Vagina (tissue), 2 donors: ENCODE measurements around the gene CCDC12. TPM values are rescaled to one million over a fixed set of nuclear protein-coding genes. Genes with fewer than 3 reads are reported as not detected.

Source experiments
- DNase-seq, 2 donors: peaks; one replicate each; pipeline ENCODE4 v3.0.0-alpha.2; 2017; ENCODE audit errors: extremely low spot score in 2 of 2
- H3K27ac ChIP-seq: fragments of 200-600 bp; sonication (generic); one replicate; pipeline ENCODE4 v1.5.1; 2019
- H3K27me3 ChIP-seq: fragments of 200-600 bp; sonication (generic); one replicate; pipeline ENCODE4 v1.5.1; 2019
- H3K36me3 ChIP-seq, 2 donors: fragments of 200-600 bp; sonication (generic); one replicate each; pipeline ENCODE4 v1.5.1; 2017 to 2019
- H3K4me1 ChIP-seq: fragments of 200-600 bp; sonication (generic); one replicate; pipeline ENCODE4 v1.5.1; 2019
- H3K4me3 ChIP-seq, 2 donors: fragments of 200-600 bp; sonication (generic); 1 replicate in 1 of 2; 2 replicates in 1 of 2; pipeline ENCODE4 v1.5.1; 2016 to 2019
- H3K9me3 ChIP-seq: fragments of 200-600 bp; sonication (generic); one replicate; pipeline ENCODE4 v1.5.1; 2019
- POLR2A ChIP-seq, 2 donors: fragments of 450-650 bp; IDR thresholded peaks; one replicate each; pipeline ENCODE4 v1.6.1; 2017; ENCODE audit warnings: antibody characterized with exemption in 2 of 2, mild to moderate bottlenecking in 2 of 2, moderate library complexity in 2 of 2
- POLR2AphosphoS5 ChIP-seq, 2 donors: sonication (generic); formaldehyde crosslinking; IDR thresholded peaks; one replicate each; pipeline ENCODE4 v1.9.0; 2017; ENCODE audit warnings: antibody characterized with exemption in 2 of 2, mild to moderate bottlenecking in 2 of 2, low read depth in 1 of 2; ENCODE audit not compliant: insufficient read depth in 1 of 2
- intact Hi-C: fragments of 100-400 bp; cut with DNase I; formaldehyde crosslinking; loops from one replicate; pipeline ENCODE4 v1.15.1; 2023
- total RNA-seq: library from RNA; depleted of rRNA; stranded (reverse); fragments of >200 nt; gene quantifications from one replicate; pipeline ENCODE4 v1.2.3, GENCODE V29; 2016
- TF ChIP-seq, protein P1 (sequence below), 3 experiments: fragments of 450-650 bp in 2 of 3; fragments of 200-600 bp in 1 of 3; sonication (generic) in 1 of 3; IDR thresholded peaks; one replicate each; pipeline ENCODE4 v1.5.1; 2017 to 2019; ENCODE audit warnings: antibody characterized with exemption in 3 of 3, mild to moderate bottlenecking in 2 of 3, moderate library complexity in 2 of 3

The CCDC12 gene
- total RNA-seq, 1 donor from 2014 or later, result 55.5 TPM

DNA sequence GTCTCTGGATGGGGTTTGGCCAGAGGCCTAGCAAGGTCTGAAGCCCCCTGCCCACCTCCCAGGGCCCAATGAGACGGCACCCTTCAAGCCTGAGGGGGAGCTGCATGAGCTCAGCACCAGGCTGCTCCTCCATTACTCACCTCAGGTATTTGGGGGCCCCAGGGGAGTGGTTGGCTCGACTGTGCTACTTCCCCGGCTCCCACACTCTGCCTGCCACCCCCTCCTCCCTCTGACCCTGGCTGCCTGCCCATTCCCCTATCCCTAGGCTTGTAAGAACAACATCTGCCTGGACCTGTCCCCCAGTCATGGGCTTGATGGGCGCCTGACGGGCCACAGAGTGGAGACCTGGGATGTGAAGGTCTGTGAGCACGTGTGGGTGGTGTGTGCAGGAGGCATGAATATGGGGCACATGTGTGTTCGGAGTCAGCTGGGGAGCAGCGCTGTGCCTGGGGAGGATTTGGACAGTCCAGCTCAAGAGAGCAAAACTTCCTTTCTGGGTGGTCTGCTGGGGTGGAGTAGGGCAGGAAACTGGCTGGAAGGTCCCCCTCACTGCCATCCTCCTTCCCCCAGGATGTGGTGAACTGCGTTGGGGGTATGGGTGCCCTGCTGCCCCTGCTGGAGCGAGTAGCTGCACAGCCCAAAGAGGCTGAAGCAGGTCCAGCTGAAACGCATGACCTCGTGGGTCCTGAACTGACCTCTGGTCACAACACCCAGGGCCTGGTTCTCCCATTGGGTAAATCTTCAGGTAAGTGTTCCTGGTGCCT, 20.3 kb upstream of the CCDC12 start:
- Histone ChIP-seq H3K36me3 (peaks cover 0 to 44% of the 10 kb centered on the region in 2 donors), H3K4me1 (peaks cover 10% of the 10 kb centered on the region), H3K27me3 (no peaks in the 10 kb centered on the region), H3K27ac (no peak overlapping the region), H3K9me3 (no peaks in the 10 kb centered on the region), H3K4me3 (no peak overlapping the region)
- TF ChIP-seq POLR2A (IDR thresholded peaks at IDR 0.05) (no peak), POLR2AphosphoS5 (IDR thresholded peaks at IDR 0.05; ENCODE audit: insufficient read depth in 1 of 2, low read depth in 1 of 2) (no peak)
- TF ChIP-seq, protein P1, sequence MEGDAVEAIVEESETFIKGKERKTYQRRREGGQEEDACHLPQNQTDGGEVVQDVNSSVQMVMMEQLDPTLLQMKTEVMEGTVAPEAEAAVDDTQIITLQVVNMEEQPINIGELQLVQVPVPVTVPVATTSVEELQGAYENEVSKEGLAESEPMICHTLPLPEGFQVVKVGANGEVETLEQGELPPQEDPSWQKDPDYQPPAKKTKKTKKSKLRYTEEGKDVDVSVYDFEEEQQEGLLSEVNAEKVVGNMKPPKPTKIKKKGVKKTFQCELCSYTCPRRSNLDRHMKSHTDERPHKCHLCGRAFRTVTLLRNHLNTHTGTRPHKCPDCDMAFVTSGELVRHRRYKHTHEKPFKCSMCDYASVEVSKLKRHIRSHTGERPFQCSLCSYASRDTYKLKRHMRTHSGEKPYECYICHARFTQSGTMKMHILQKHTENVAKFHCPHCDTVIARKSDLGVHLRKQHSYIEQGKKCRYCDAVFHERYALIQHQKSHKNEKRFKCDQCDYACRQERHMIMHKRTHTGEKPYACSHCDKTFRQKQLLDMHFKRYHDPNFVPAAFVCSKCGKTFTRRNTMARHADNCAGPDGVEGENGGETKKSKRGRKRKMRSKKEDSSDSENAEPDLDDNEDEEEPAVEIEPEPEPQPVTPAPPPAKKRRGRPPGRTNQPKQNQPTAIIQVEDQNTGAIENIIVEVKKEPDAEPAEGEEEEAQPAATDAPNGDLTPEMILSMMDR (IDR thresholded peaks at IDR 0.05), result no peak
- no peak for DNase-seq
- intact Hi-C loops, result loop anchor here (10.0 kb wide), 1 partner anchor 292 kb away; the partner anchor contains the start of gene TMIE

DNA sequence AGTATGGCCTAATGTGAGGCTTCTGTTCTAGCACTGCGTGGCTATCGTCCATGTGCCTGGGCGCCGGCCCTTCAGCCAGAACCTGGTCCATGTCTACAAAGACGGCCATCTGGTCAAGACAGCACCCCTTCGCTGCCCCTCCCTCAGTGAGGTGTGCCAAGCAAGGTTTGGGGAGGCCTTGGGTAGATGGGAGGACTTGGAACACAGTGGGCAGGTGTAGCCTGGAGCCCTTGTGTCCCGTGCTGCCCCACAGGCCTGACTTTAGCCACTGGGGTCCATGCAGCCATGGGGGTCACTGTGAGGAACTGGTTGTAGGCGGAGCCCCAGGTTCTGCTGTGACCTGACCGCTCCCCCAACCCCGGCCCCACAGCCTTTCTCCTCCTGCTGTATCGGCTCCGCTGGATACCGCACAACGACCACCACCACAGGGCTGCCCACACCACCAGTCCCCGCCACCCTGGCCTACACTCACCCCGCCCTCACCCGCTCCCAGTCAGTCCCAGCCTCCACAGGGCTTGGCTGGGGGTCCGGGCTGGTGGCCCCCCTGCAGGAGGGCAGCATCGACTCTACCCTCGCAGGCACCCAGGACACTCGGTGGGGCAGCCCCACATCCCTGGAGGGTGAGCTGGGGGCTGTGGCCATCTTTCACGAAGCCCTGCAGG, 19.5 kb upstream of the CCDC12 start:
- no peak for DNase-seq
- Histone ChIP-seq H3K4me3 (no peak overlapping the region), H3K36me3 (peaks cover 0 to 35% of the 10 kb centered on the region in 2 donors), H3K9me3 (no peaks in the 10 kb centered on the region), H3K27ac (no peak overlapping the region), H3K4me1 (peaks cover 10% of the 10 kb centered on the region), H3K27me3 (no peaks in the 10 kb centered on the region)
- intact Hi-C loops, result loop anchor here (10.0 kb wide), 1 partner anchor 291 kb away; the partner anchor contains the start of gene TMIE
- TF ChIP-seq, protein P1 (IDR thresholded peaks at IDR 0.05), result no peak
- TF ChIP-seq POLR2AphosphoS5 (IDR thresholded peaks at IDR 0.05; ENCODE audit: insufficient read depth in 1 of 2, low read depth in 1 of 2) (no peak), POLR2A (IDR thresholded peaks at IDR 0.05) (no peak)

DNA sequence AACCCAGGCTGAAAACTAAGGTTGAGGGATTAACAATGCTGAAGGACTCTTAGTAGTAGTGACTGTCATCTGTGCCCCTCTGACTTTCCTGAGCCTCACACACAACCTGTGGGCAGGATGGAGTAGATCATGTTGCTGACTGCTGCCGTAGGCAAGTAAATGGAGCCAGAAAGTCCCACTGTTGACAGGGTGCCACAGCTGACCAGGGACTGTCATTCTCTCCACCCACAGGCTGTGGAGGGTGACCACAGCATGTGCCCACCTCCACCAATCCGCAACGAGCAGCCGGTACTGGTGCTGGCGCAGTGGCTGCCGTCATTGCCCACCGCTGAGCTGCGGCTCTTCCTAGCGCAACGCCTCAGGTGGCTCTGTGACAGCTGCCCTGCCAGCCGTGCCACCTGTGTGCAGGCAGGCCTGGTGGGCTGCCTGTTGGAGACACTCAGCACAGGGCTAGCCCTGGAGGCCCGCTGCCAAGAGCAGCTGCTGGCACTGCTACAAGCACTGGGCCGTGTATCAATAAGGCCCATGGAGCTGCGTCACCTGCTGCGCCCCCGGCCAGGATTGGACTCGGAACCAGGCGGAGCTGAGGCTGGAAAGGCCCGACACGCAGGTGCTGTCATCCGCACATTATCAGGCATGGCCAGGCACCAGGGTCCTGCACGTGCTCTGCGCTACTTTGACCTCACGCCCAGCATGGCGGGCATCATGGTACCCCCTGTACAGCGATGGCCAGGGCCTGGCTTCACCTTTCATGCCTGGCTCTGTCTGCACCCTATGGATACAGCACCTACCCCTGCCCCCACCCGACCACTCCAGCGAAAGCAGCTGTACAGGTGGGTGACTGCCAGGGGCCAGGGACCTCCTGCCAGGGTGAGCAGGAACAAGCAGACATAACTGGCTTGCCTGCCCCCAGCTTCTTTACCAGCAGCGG, 18.5 kb upstream of the CCDC12 start:
- H3K4me3 ChIP-seq, result no peak overlapping the region
- intact Hi-C loops, result loop anchor here (10.0 kb wide), 1 partner anchor 290 kb away; the partner anchor contains the start of gene TMIE

DNA sequence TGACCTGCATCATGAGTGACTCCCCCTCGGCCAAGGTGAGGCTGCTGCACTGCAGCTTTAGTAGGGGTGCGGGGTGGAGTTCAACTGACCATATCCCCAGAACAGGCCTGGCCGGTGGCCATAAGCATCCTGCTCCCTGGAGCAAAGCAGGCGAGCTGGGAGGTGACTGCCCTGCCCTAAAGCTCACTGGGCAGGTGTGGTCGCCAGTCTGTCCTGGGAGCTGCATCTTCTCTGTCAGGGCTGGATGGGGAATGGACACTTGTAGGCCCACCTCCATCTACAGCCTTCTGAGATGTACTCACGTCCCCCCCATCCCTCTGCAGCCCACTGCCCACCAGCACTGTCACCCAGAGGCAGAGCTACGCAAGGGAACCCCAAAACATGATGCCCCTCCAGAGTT, 17.4 kb upstream of the CCDC12 start:
- no peak for TF ChIP-seq POLR2AphosphoS5 (IDR thresholded peaks at IDR 0.05; ENCODE audit: insufficient read depth in 1 of 2, low read depth in 1 of 2)
- TF ChIP-seq POLR2A (IDR thresholded peaks at IDR 0.05), result no peak
- TF ChIP-seq, protein P1 (IDR thresholded peaks at IDR 0.05), result no peak
- no peak overlapping the region for H3K4me3 ChIP-seq
- no peak overlapping the region for H3K27ac ChIP-seq
- intact Hi-C loops, result loop anchor here (10.0 kb wide), 1 partner anchor 289 kb away; the partner anchor contains the start of gene TMIE
- H3K4me1 ChIP-seq, result peaks cover 15% of the 10 kb centered on the region
- H3K9me3 ChIP-seq, result no peaks in the 10 kb centered on the region
- DNase-seq, result no peak
- no peaks in the 10 kb centered on the region for H3K27me3 ChIP-seq
- peaks cover 0 to 15% of the 10 kb centered on the region in 2 donors for H3K36me3 ChIP-seq

More for the DNA sequence above, 18.5 kb upstream of the CCDC12 start:
- H3K4me1 ChIP-seq, result peaks cover 10% of the 10 kb centered on the region
- DNase-seq, result no peak
- TF ChIP-seq, protein P1 (IDR thresholded peaks at IDR 0.05), result no peak
- TF ChIP-seq POLR2AphosphoS5 (IDR thresholded peaks at IDR 0.05; ENCODE audit: insufficient read depth in 1 of 2, low read depth in 1 of 2), result no peak
- no peaks in the 10 kb centered on the region for H3K27me3 ChIP-seq
- H3K9me3 ChIP-seq, result no peaks in the 10 kb centered on the region
- H3K36me3 ChIP-seq, result peaks cover 0 to 25% of the 10 kb centered on the region in 2 donors
- H3K27ac ChIP-seq, result no peak overlapping the region
